Endothelial cell of umbilical vein (primary cell): ENCODE measurements around the gene GALNT4. TPM values are rescaled to one million over a fixed set of nuclear protein-coding genes. Genes with fewer than 3 reads are reported as not detected.

ENCODE experiments used
- BruUV-seq: library from RNA; stranded (reverse); fragments of 400-500 nt; replicated peaks from 2 replicates; lab custom pipeline; 2021; lab: Mats Ljungman, UMichigan
- CTCF ChIA-PET: fragments of 300-600, 350-600 bp; sonication (Branson Sonifier 250); formaldehyde crosslinking; loops from one replicate; lab custom pipeline; 2021; ENCODE audit warnings: antibody characterized with exemption, inconsistent platforms; lab: Charles Lee
- POLR2A ChIA-PET: fragments of 300-600, 350-600 bp; sonication (Branson Sonifier 250); formaldehyde crosslinking; loops from one replicate; lab custom pipeline; 2021; ENCODE audit warnings: antibody characterized with exemption, inconsistent platforms; lab: Charles Lee
- DNase-seq: peaks from one replicate; pipeline ENCODE4 v3.0.0-alpha.2; 2011; ENCODE audit warnings: low read depth, low spot score
- FAIRE-seq: peaks from 2 replicates; lab custom pipeline; 2011; peaks lifted over from hg19 to GRCh38; lab: Jason Lieb, UNC
- H2AFZ ChIP-seq: 2 replicates; pipeline ENCODE4 v1.6.0; 2012; ENCODE audit warnings: low read depth, low read length, control low read depth, inconsistent platforms
- H3K27ac ChIP-seq: 2 replicates; pipeline ENCODE4 v1.5.1; 2011; ENCODE audit warnings: low read depth, mild to moderate bottlenecking, control low read depth, low read length, moderate library complexity; ENCODE audit not compliant: insufficient read depth
- H3K27me3 ChIP-seq, 2 experiments: 2 replicates each; pipeline versions ENCODE4 v1.6.0 to v1.6.1; 2011; ENCODE audit warnings: low read length in 2 of 2, mixed read lengths in 1 of 2; ENCODE audit not compliant: control insufficient read depth in 2 of 2, insufficient read depth in 2 of 2
- H3K36me3 ChIP-seq, 2 experiments: 2 replicates in 1 of 2; 3 replicates in 1 of 2; pipeline ENCODE4 v1.5.1; 2011; ENCODE audit warnings: low read length in 2 of 2, mild to moderate bottlenecking in 1 of 2, moderate library complexity in 1 of 2; ENCODE audit not compliant: control insufficient read depth in 2 of 2, insufficient read depth in 2 of 2; ENCODE audit errors: extremely low read depth in 1 of 2
- H3K4me1 ChIP-seq: 3 replicates; pipeline ENCODE4 v1.5.1; 2011; ENCODE audit warnings: mild to moderate bottlenecking, low read length; ENCODE audit not compliant: control insufficient read depth, insufficient read depth; ENCODE audit errors: extremely low read depth
- H3K4me2 ChIP-seq: 2 replicates; pipeline ENCODE4 v1.6.1; 2011; ENCODE audit warnings: low read length, control low read depth, mixed read lengths; ENCODE audit not compliant: insufficient read depth
- H3K4me3 ChIP-seq, 3 experiments: fragments of 200-600 bp in 1 of 3; sonication (generic), shearing (Covaris generic) in 1 of 3; replicated peaks in 1 of 3; 2 replicates each; pipeline ENCODE4 v1.5.1; 2011 to 2016; ENCODE audit warnings: control low read depth in 3 of 3, low read length in 3 of 3, mild to moderate bottlenecking in 2 of 3, inconsistent platforms in 1 of 3, low read depth in 1 of 3, moderate library complexity in 1 of 3; ENCODE audit not compliant: insufficient read depth in 1 of 3
- H3K79me2 ChIP-seq: 2 replicates; pipeline ENCODE4 v1.6.0; 2012; ENCODE audit warnings: low read length, inconsistent platforms; ENCODE audit not compliant: control insufficient read depth, insufficient read depth
- H3K9ac ChIP-seq: replicated peaks from 2 replicates; pipeline ENCODE3; 2011; ENCODE audit warnings: low read length, control low read depth; ENCODE audit not compliant: insufficient read depth; ENCODE audit errors: extremely low read depth
- H3K9me1 ChIP-seq: replicated peaks from 3 replicates; pipeline ENCODE4 v1.6.0; 2011; ENCODE audit warnings: mild to moderate bottlenecking, low read length; ENCODE audit not compliant: control insufficient read depth, insufficient read depth; ENCODE audit errors: extremely low read depth
- H3K9me3 ChIP-seq: replicated peaks from 2 replicates; pipeline ENCODE4 v1.5.1; 2012; ENCODE audit warnings: low read length, inconsistent platforms; ENCODE audit not compliant: control insufficient read depth, insufficient read depth
- H4K20me1 ChIP-seq: replicated peaks from 2 replicates; pipeline ENCODE3; 2011; ENCODE audit warnings: mild to moderate bottlenecking, low read length; ENCODE audit not compliant: control insufficient read depth, insufficient read depth; ENCODE audit errors: extremely low read depth
- CTCF ChIP-seq, 2 donors: IDR thresholded peaks; 1 replicate in 1 of 2; 2 replicates in 1 of 2; pipeline ENCODE4 v1.5.1; 2011; ENCODE audit warnings: low read length in 2 of 2, mild to moderate bottlenecking in 2 of 2, moderate library complexity in 2 of 2, control low read depth in 1 of 2, inconsistent platforms in 1 of 2, low read depth in 1 of 2; ENCODE audit not compliant: insufficient read depth in 1 of 2; ENCODE audit errors: extremely low read depth in 1 of 2
- EZH2 ChIP-seq: IDR thresholded peaks from 2 replicates; pipeline ENCODE4 v1.6.1; 2012; ENCODE audit warnings: borderline replicate concordance, low read depth, mild to moderate bottlenecking, moderate library complexity, low read length, inconsistent platforms; ENCODE audit not compliant: severe bottlenecking
- FOS ChIP-seq: IDR thresholded peaks from 2 replicates; pipeline ENCODE4 v1.6.1; 2011; ENCODE audit warnings: mild to moderate bottlenecking, low read length, moderate library complexity, borderline replicate concordance; ENCODE audit not compliant: insufficient read depth
- GATA2 ChIP-seq: IDR thresholded peaks from 2 replicates; pipeline ENCODE4 v1.7.0; 2011; ENCODE audit warnings: low read depth, mild to moderate bottlenecking, moderate library complexity, mixed read lengths, low read length; ENCODE audit not compliant: insufficient read length, insufficient read depth
- JUN ChIP-seq: IDR thresholded peaks from 2 replicates; pipeline ENCODE4 v1.6.1; 2011; ENCODE audit warnings: borderline replicate concordance, low read depth; ENCODE audit not compliant: insufficient read length, insufficient read depth
- POLR2A ChIP-seq: IDR thresholded peaks from 2 replicates; pipeline ENCODE4 v1.6.1; 2012; ENCODE audit warnings: low read depth, mild to moderate bottlenecking, control low read depth, low read length
- POLR2AphosphoS5 ChIP-seq: IDR thresholded peaks from 2 replicates; pipeline ENCODE4 v1.6.1; 2012; ENCODE audit warnings: low read depth, mild to moderate bottlenecking, control low read depth, low read length, moderate library complexity; ENCODE audit not compliant: insufficient read depth
- dilution Hi-C: fragments of 300-500 bp; cut with MboI; formaldehyde crosslinking; loops from one replicate; pipeline ENCODE4 v1.15.0; 2019; ENCODE audit warnings: low sequenced_read_pairs; ENCODE audit not compliant: extremely low pct_ligation_motif_present
- intact Hi-C: fragments of 100-400 bp; cut with micrococcal nuclease; formaldehyde crosslinking; loops from one replicate; pipeline ENCODE4 v1.10.0; 2022
- polyA plus RNA-seq, 4 experiments: library from polyadenylated mRNA; depleted of rRNA in 3 of 4; stranded (reverse) in 3 of 4; unstranded in 1 of 4; fragments of >200 nt; gene quantifications; 2 replicates each; pipeline versions ENCODE4 v1.2.1 to v1.2.3, GENCODE V29; 2011 to 2012; ENCODE audit warnings: missing spikeins in 1 of 4
- total RNA-seq: library from RNA; stranded (reverse); gene quantifications from 2 replicates; pipeline ENCODE4 v1.2.3, GENCODE V29; 2021
- TF ChIP-seq, protein P1 (sequence below): IDR thresholded peaks from 2 replicates; pipeline ENCODE4 v1.6.1; 2011; ENCODE audit not compliant: insufficient read depth, insufficient read length

GALNT4 gene
- total and polyA plus RNA-seq, 2 donors (not counting 3 experiments of a cell fraction or from before 2014, with no cell fraction given): 2.0 to 9.8 TPM

- FAIRE-seq: no peak
- Histone ChIP-seq H3K4me3 (no peak overlapping the region), H3K79me2 (no peaks in the 10 kb centered on the region), H4K20me1 (no peaks in the 10 kb centered on the region), H3K4me2 (no peak overlapping the region), H3K9me1 (no peaks in the 10 kb centered on the region), H3K27ac (no peak overlapping the region), H2AFZ (no peak overlapping the region), H3K36me3 (no peaks in the 10 kb centered on the region), H3K27me3 (no peaks in the 10 kb centered on the region), H3K9ac (no peak overlapping the region), H3K9me3 (no peaks in the 10 kb centered on the region), H3K4me1 (peaks cover 4% of the 10 kb centered on the region)
- no TSS peak for BruUV-seq
- dilution Hi-C loops: no loop called here
- intact Hi-C loops: no loop called here
- ChIA-PET POLR2A (no interaction called here), CTCF (interaction anchor here (1.3 kb wide), 1 partner anchor 10 kb away, joined by 4 read pairs; no protein-coding TSS in a partner anchor)
- no peak for TF ChIP-seq POLR2A
- TF ChIP-seq FOS: no peak
- TF ChIP-seq GATA2: no peak
- no peak for TF ChIP-seq JUN
- TF ChIP-seq, protein P1, sequence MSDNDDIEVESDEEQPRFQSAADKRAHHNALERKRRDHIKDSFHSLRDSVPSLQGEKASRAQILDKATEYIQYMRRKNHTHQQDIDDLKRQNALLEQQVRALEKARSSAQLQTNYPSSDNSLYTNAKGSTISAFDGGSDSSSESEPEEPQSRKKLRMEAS: no peak
- TF ChIP-seq EZH2: no peak
- TF ChIP-seq CTCF (IDR thresholded peaks at IDR 0.05; ENCODE audit: extremely low read depth in 1 of 2, insufficient read depth in 1 of 2, low read depth in 1 of 2, low read length in 2 of 2): no peak
- TF ChIP-seq POLR2AphosphoS5: no peak
- no peak for DNase-seq
Measured at GRCh38 chr12:89571491-89572195, 47.0 kb upstream of the GALNT4 start.
